H1 (cell line): ENCODE measurements around the gene RNF168. TPM values are rescaled to one million over a fixed set of nuclear protein-coding genes. Genes with fewer than 3 reads are reported as not detected.

ENCODE experiments used
- CTCF ChIA-PET: fragments of 300-600 bp; sonication (Branson Sonifier 250); formaldehyde crosslinking; loops from one replicate; lab custom pipeline; 2021; ENCODE audit not compliant: partially characterized antibody; lab: Charles Lee
- POLR2A ChIA-PET: fragments of 300-600 bp; sonication (Branson Sonifier 250); formaldehyde crosslinking; loops from one replicate; lab custom pipeline; 2021; ENCODE audit warnings: inconsistent platforms; ENCODE audit not compliant: partially characterized antibody; lab: Charles Lee
- DNase-seq, 2 experiments: peaks; one replicate each; pipeline versions ENCODE4 v3.0.0 to v3.0.0-alpha.2; 2010 to 2022; ENCODE audit warnings: low spot score in 2 of 2, low read depth in 1 of 2, mixed read lengths in 1 of 2
- FAIRE-seq: peaks from 2 replicates; lab custom pipeline; 2011; peaks lifted over from hg19 to GRCh38; lab: Jason Lieb, UNC
- H2AFZ ChIP-seq: 2 replicates; pipeline ENCODE4 v1.8.1; 2012; ENCODE audit warnings: low read length, inconsistent platforms
- H2AK5ac ChIP-seq: 2 replicates; pipeline ENCODE4 v1.6.1; 2013; ENCODE audit warnings: low read depth, low read length
- H2BK120ac ChIP-seq: replicated peaks from 2 replicates; pipeline ENCODE3; 2013; ENCODE audit warnings: low read depth, low read length, inconsistent platforms
- H2BK12ac ChIP-seq: 2 replicates; pipeline ENCODE4 v1.6.1; 2013; ENCODE audit warnings: low read depth, low read length
- H2BK15ac ChIP-seq: 2 replicates; pipeline ENCODE4 v1.6.1; 2013; ENCODE audit warnings: low read length
- H2BK20ac ChIP-seq: 2 replicates; pipeline ENCODE4 v1.6.1; 2013; ENCODE audit warnings: low read length
- H2BK5ac ChIP-seq: 2 replicates; pipeline ENCODE4 v1.6.1; 2013; ENCODE audit warnings: low read depth, low read length
- H3K14ac ChIP-seq: 2 replicates; pipeline ENCODE4 v1.6.1; 2013; ENCODE audit warnings: inconsistent platforms; ENCODE audit not compliant: insufficient read length
- H3K18ac ChIP-seq: 2 replicates; pipeline ENCODE4 v1.6.1; 2013; ENCODE audit warnings: low read length; ENCODE audit errors: extremely low read depth
- H3K23ac ChIP-seq: 2 replicates; pipeline ENCODE4 v1.6.1; 2013; ENCODE audit warnings: inconsistent platforms; ENCODE audit not compliant: insufficient read length
- H3K23me2 ChIP-seq: 2 replicates; pipeline ENCODE4 v1.6.1; 2013; ENCODE audit warnings: low read depth, low read length
- H3K27ac ChIP-seq: 2 replicates; pipeline ENCODE4 v1.6.1; 2011; ENCODE audit warnings: low read depth, low read length, inconsistent platforms
- H3K27me3 ChIP-seq, 4 experiments: replicated peaks in 1 of 4; 1 replicate in 1 of 4; 2 replicates in 3 of 4; pipeline versions ENCODE4 v1.6.1 to v1.8.1; 2011 to 2013; ENCODE audit warnings: low read length in 3 of 4, mild to moderate bottlenecking in 3 of 4, inconsistent platforms in 2 of 4, mixed read lengths in 2 of 4, moderate library complexity in 1 of 4; ENCODE audit not compliant: control insufficient read depth in 3 of 4, insufficient read depth in 3 of 4; ENCODE audit errors: extremely low read depth in 1 of 4
- H3K36me3 ChIP-seq, 4 experiments: 2 replicates each; pipeline versions ENCODE4 v1.6.1 to v1.8.1; 2011 to 2013; ENCODE audit warnings: mild to moderate bottlenecking in 4 of 4, low read length in 3 of 4, moderate library complexity in 2 of 4, control low read depth in 1 of 4, inconsistent platforms in 1 of 4; ENCODE audit not compliant: insufficient read depth in 4 of 4, control insufficient read depth in 2 of 4
- H3K4ac ChIP-seq: replicated peaks from 2 replicates; pipeline ENCODE3; 2013; ENCODE audit warnings: low read length, low read depth, mixed read lengths, inconsistent platforms; ENCODE audit not compliant: insufficient read length
- H3K4me1 ChIP-seq, 4 experiments: replicated peaks in 1 of 4; 1 replicate in 1 of 4; 2 replicates in 3 of 4; pipeline versions ENCODE4 v1.6.1 to v1.8.1; 2011 to 2013; ENCODE audit warnings: low read length in 3 of 4, inconsistent platforms in 2 of 4, mixed read lengths in 1 of 4; ENCODE audit not compliant: insufficient read depth in 4 of 4, control insufficient read depth in 3 of 4
- H3K4me2 ChIP-seq, 2 experiments: 2 replicates each; pipeline versions ENCODE4 v1.6.1 to v1.8.1; 2011 to 2013; ENCODE audit warnings: low read depth in 2 of 2, low read length in 2 of 2, control low read depth in 1 of 2, inconsistent platforms in 1 of 2, mild to moderate bottlenecking in 1 of 2; ENCODE audit not compliant: insufficient read depth in 1 of 2
- H3K4me3 ChIP-seq, 4 experiments: fragments of 200-600, 300-600 bp in 1 of 4; sonication (generic), shearing (Covaris generic), sonication (Bioruptor Twin) in 1 of 4; 2 replicates each; pipeline versions ENCODE4 v1.5.1 to v1.8.1; 2011 to 2016; ENCODE audit warnings: low read length in 4 of 4, low read depth in 3 of 4, control low read depth in 2 of 4, inconsistent platforms in 2 of 4, mild to moderate bottlenecking in 2 of 4, mixed read lengths in 1 of 4, moderate library complexity in 1 of 4; ENCODE audit not compliant: insufficient read depth in 2 of 4; ENCODE audit errors: extremely low read depth in 1 of 4
- H3K56ac ChIP-seq: replicated peaks from 2 replicates; pipeline ENCODE3; 2013; ENCODE audit warnings: low read depth, mild to moderate bottlenecking, mixed read lengths, low read length, inconsistent platforms; ENCODE audit not compliant: insufficient read length
- H3K79me1 ChIP-seq: 2 replicates; pipeline ENCODE4 v1.6.1; 2013; ENCODE audit warnings: low read depth, low read length, control low read depth
- H3K79me2 ChIP-seq, 2 experiments: 2 replicates each; pipeline versions ENCODE4 v1.6.1 to v1.8.1; 2012 to 2013; ENCODE audit warnings: low read length in 2 of 2, mild to moderate bottlenecking in 2 of 2, inconsistent platforms in 1 of 2; ENCODE audit not compliant: insufficient read depth in 2 of 2, control insufficient read depth in 1 of 2
- H3K9ac ChIP-seq, 4 experiments: replicated peaks in 1 of 4; 1 replicate in 1 of 4; 2 replicates in 3 of 4; pipeline versions ENCODE4 v1.6.1 to v1.8.1; 2011 to 2013; ENCODE audit warnings: low read depth in 3 of 4, low read length in 3 of 4, control low read depth in 2 of 4, mild to moderate bottlenecking in 2 of 4, moderate library complexity in 2 of 4, inconsistent platforms in 1 of 4; ENCODE audit errors: extremely low read depth in 1 of 4
- H3K9me3 ChIP-seq, 2 experiments: 2 replicates each; pipeline versions ENCODE4 v1.6.1 to v1.8.1; 2012 to 2013; ENCODE audit warnings: mild to moderate bottlenecking in 2 of 2, moderate library complexity in 2 of 2, control low read depth in 1 of 2, inconsistent platforms in 1 of 2, low read depth in 1 of 2, low read length in 1 of 2, mixed read lengths in 1 of 2; ENCODE audit not compliant: insufficient read depth in 2 of 2
- H4K20me1 ChIP-seq, 2 experiments: replicated peaks in 1 of 2; 2 replicates each; pipeline versions ENCODE3 to v1.8.1; 2011 to 2013; ENCODE audit warnings: inconsistent platforms in 2 of 2, low read length in 2 of 2, mild to moderate bottlenecking in 1 of 2; ENCODE audit not compliant: insufficient read depth in 2 of 2, control insufficient read depth in 1 of 2
- H4K5ac ChIP-seq: 2 replicates; pipeline ENCODE4 v1.6.1; 2013; ENCODE audit warnings: low read length, low read depth, mixed read lengths, inconsistent platforms; ENCODE audit not compliant: insufficient read length
- H4K8ac ChIP-seq: 2 replicates; pipeline ENCODE4 v1.8.0; 2013; ENCODE audit warnings: mild to moderate bottlenecking, moderate library complexity, low read length, inconsistent platforms; ENCODE audit not compliant: insufficient read depth; ENCODE audit errors: extremely low read depth
- H4K91ac ChIP-seq: replicated peaks from 2 replicates; pipeline ENCODE3; 2013; ENCODE audit warnings: low read length, mixed read lengths, inconsistent platforms; ENCODE audit not compliant: insufficient read length
- CBX5 ChIP-seq: fragments of 300-800, 300-1000 bp; sonication (generic); IDR thresholded peaks from 2 replicates; pipeline ENCODE4 v1.7.1; 2016; ENCODE audit warnings: antibody characterized with exemption, low read length, low read depth
- CHD2 ChIP-seq: IDR thresholded peaks from 2 replicates; pipeline ENCODE4 v1.6.1; 2012; ENCODE audit warnings: low read length, improper control_type of control experiment
- CTBP2 ChIP-seq: IDR thresholded peaks from 2 replicates; pipeline ENCODE4 v1.7.0; 2011; ENCODE audit warnings: borderline replicate concordance, mild to moderate bottlenecking, moderate library complexity, mixed read lengths, low read length; ENCODE audit not compliant: insufficient read depth, insufficient read length
- E2F6 ChIP-seq: IDR thresholded peaks from 2 replicates; pipeline ENCODE4 v1.6.1; 2012; ENCODE audit warnings: inconsistent platforms
- HDAC2 ChIP-seq, 2 experiments: fragments of 300-600 bp in 1 of 2; sonication (generic) in 1 of 2; IDR thresholded peaks; 2 replicates each; pipeline ENCODE4 v1.6.1; 2011 to 2012; ENCODE audit warnings: low read depth in 2 of 2, low read length in 2 of 2, mild to moderate bottlenecking in 2 of 2, moderate library complexity in 2 of 2, borderline replicate concordance in 1 of 2, inconsistent platforms in 1 of 2
- JUND ChIP-seq: IDR thresholded peaks from 2 replicates; pipeline ENCODE4 v1.6.1; 2011; ENCODE audit warnings: mild to moderate bottlenecking, improper control_type of control experiment, low read length
- NRF1 ChIP-seq: IDR thresholded peaks from 2 replicates; pipeline ENCODE4 v1.6.1; 2011; ENCODE audit warnings: mild to moderate bottlenecking, low read depth, low read length, improper control_type of control experiment
- POLR2A ChIP-seq, 2 experiments: IDR thresholded peaks; 1 replicate in 1 of 2; 2 replicates in 1 of 2; pipeline ENCODE4 v1.6.1; 2011; ENCODE audit warnings: low read depth in 2 of 2, low read length in 2 of 2, mild to moderate bottlenecking in 2 of 2; ENCODE audit errors: control extremely low read depth in 1 of 2
- RFX5 ChIP-seq: IDR thresholded peaks from 2 replicates; pipeline ENCODE4 v1.6.1; 2011; ENCODE audit warnings: low read depth, low read length, improper control_type of control experiment, borderline replicate concordance
- SP1 ChIP-seq: IDR thresholded peaks from 2 replicates; pipeline ENCODE4 v1.6.1; 2011; ENCODE audit warnings: low read depth, low read length
- TBP ChIP-seq: IDR thresholded peaks from 2 replicates; pipeline ENCODE4 v1.6.1; 2011; ENCODE audit warnings: low read depth, low read length, improper control_type of control experiment
- WGBS, 2 experiments: shearing (Covaris generic) in 1 of 2; methylation state at CpG; one replicate each; pipeline versions ENCODE4 v1.1.6 to v1.1.7; 2013 to 2015; ENCODE audit warnings: low lambda C conversion rate in 2 of 2, mixed read lengths in 2 of 2, inconsistent platforms in 1 of 2, low coverage in 1 of 2, missing lambda C conversion rate in 1 of 2; ENCODE audit not compliant: insufficient replicate concordance in 2 of 2, insufficient coverage in 1 of 2, insufficient read length in 1 of 2; ENCODE audit errors: extremely low coverage in 1 of 2, missing lambda C conversion rate in 1 of 2; 5-methylcytosine and 5-hydroxymethylcytosine counted together
- polyA plus RNA-seq, 7 experiments: library from polyadenylated mRNA; depleted of rRNA in 3 of 7; stranded (reverse) in 5 of 7; unstranded in 2 of 7; fragments of >200 nt in 5 of 7; fragments of 200-250 nt in 2 of 7; gene quantifications; 1 replicate in 5 of 7; 2 replicates in 1 of 7; 4 replicates in 1 of 7; pipeline versions ENCODE4 v1.2.1 to v1.2.3, GENCODE V29; 2011 to 2013; ENCODE audit warnings: missing spikeins in 2 of 7, mixed read lengths in 2 of 7
- total RNA-seq: library from RNA; stranded (reverse); fragmentation: NEBNext Ultra II Directional; extraction: Animal tissue kit (Norgen Biotek cat#: 25700); gene quantifications from 2 replicates; pipeline ENCODE4 v1.2.1, GENCODE V29; 2021

RNF168 gene
- total and polyA plus RNA-seq, 2 of the 8 experiments (the other 6 are each of a cell fraction or from before 2014, with no cell fraction given), result 6.3 to 63.5 TPM

- FAIRE-seq (no peak), DNase-seq (no peak)
- no peak overlapping the region for H3K4me2 ChIP-seq
- WGBS, 2 experiments, result 91% methylated on average over 4 of the region's 4 CpGs; no CpG with 5 or more reads in 1 of the 2 experiments
- H3K4me3 ChIP-seq, result no peak overlapping the region
- H3K9ac ChIP-seq, result no peak overlapping the region
- no peak overlapping the region for H4K91ac ChIP-seq
- H3K18ac ChIP-seq, result no peak overlapping the region
- no peak overlapping the region for H2AK5ac ChIP-seq
- H3K36me3 ChIP-seq, result peaks cover 0 to 4% (median under 1%) of the 10 kb centered on the region in 4 experiments; a peak in 1 of 8 replicates
- peaks cover 6% of the 10 kb centered on the region; the same call in 1 of the 2 replicates for H3K79me1 ChIP-seq
- no peak overlapping the region for H3K23ac ChIP-seq
- H2BK120ac ChIP-seq, result no peak overlapping the region
- H3K27ac ChIP-seq, result no peak overlapping the region
- no peak overlapping the region for H3K14ac ChIP-seq
- no peak overlapping the region for H2BK20ac ChIP-seq
- no peaks in the 10 kb centered on the region for H3K9me3 ChIP-seq
- no peak overlapping the region for H4K8ac ChIP-seq
- H3K4me1 ChIP-seq, result peaks cover 0 to 7% (median 3%) of the 10 kb centered on the region in 4 experiments; a peak in 5 of 7 replicates
- H2BK15ac ChIP-seq, result no peak overlapping the region
- H3K56ac ChIP-seq, result no peak overlapping the region
- no peak overlapping the region for H2AFZ ChIP-seq
- no peak overlapping the region for H2BK12ac ChIP-seq
- ChIA-PET CTCF (interaction anchor here (0.6 kb wide), 1 partner anchor 271 kb away, joined by 3 read pairs; no protein-coding TSS in a partner anchor), POLR2A (no interaction called here)
- H3K23me2 ChIP-seq, result peaks cover 6% of the 10 kb centered on the region
- peaks cover 3 to 5% of the 10 kb centered on the region in 2 experiments for H4K20me1 ChIP-seq
- no peak overlapping the region for H4K5ac ChIP-seq
- H2BK5ac ChIP-seq, result no peak overlapping the region
- H3K27me3 ChIP-seq, result no peaks in the 10 kb centered on the region
- H3K79me2 ChIP-seq, result peaks cover 39 to 98% of the 10 kb centered on the region in 2 experiments
- H3K4ac ChIP-seq, result no peak overlapping the region
- no peak for TF ChIP-seq TBP
- no peak for TF ChIP-seq SP1
- no peak for TF ChIP-seq POLR2A (IDR thresholded peaks at IDR 0.05; ENCODE audit: control extremely low read depth in 1 of 2, low read depth in 2 of 2, low read length in 2 of 2)
- TF ChIP-seq CHD2, result no peak
- no peak for TF ChIP-seq CBX5
- TF ChIP-seq CTBP2, result no peak
- TF ChIP-seq RFX5, result no peak
- TF ChIP-seq NRF1, result no peak
- TF ChIP-seq HDAC2 (IDR thresholded peaks at IDR 0.05; ENCODE audit: borderline replicate concordance in 1 of 2, low read depth in 2 of 2, low read length in 2 of 2), result no peak
- TF ChIP-seq E2F6, result no peak
- TF ChIP-seq JUND, result no peak
These were observed 7.4 kb downstream of the RNF168 start for GRCh38 chr3:196496183-196496582.
